HepG2 (cell line): ENCODE results near the gene ZNF318. TPM values are rescaled to one million over a fixed set of nuclear protein-coding genes. Genes with fewer than 3 reads are reported as not detected.

Experiments
- ATAC-seq: fragments of 200-7000 bp; cut with Tn5 transposase; 3 replicates; pipeline ENCODE4 v1.9.1; 2020; ENCODE audit warnings: mild to moderate bottlenecking, moderate library complexity
- BruUV-seq: library from RNA; stranded (reverse); fragments of 400-500 nt; replicated peaks from 2 replicates; lab custom pipeline; 2021; lab: Mats Ljungman, UMichigan
- CTCF ChIA-PET: fragments of 300-600 bp; formaldehyde crosslinking; extraction: SDS; loops from one replicate; lab custom pipeline; 2021; ENCODE audit warnings: low total read pairs, inconsistent platforms, low intra/inter-chr PET ratio; lab: Yijun Ruan, JAX
- POLR2A ChIA-PET: fragments of 350-600 bp; sonication (Branson Sonifier 250); formaldehyde crosslinking; loops from one replicate; lab custom pipeline; 2020; ENCODE audit warnings: antibody characterized with exemption, inconsistent platforms; lab: Yijun Ruan, JAX
- DNase-seq: peaks from one replicate; pipeline ENCODE4 v3.0.0-alpha.2; 2015; ENCODE audit warnings: low spot score
- FAIRE-seq: peaks from 3 replicates; lab custom pipeline; 2011; peaks lifted over from hg19 to GRCh38; lab: Jason Lieb, UNC
- H2AFZ ChIP-seq: one replicate; pipeline ENCODE4 v1.6.1; 2011; ENCODE audit warnings: low read length, inconsistent platforms
- H3K27ac ChIP-seq: fragments of 300-600 bp; 3 replicates; pipeline ENCODE4 v1.8.0; 2011; ENCODE audit warnings: mixed run types, mild to moderate bottlenecking, mixed read lengths, low read length, inconsistent platforms; ENCODE audit not compliant: insufficient read depth; ENCODE audit errors: extremely low read length
- H3K27me3 ChIP-seq, 2 experiments: fragments of 200-600 bp in 1 of 2; 2 replicates in 1 of 2; 3 replicates in 1 of 2; pipeline versions ENCODE4 v1.6.0 to v1.8.0; 2011; ENCODE audit warnings: low read length in 2 of 2, mild to moderate bottlenecking in 2 of 2, moderate library complexity in 2 of 2, inconsistent platforms in 1 of 2; ENCODE audit not compliant: insufficient read depth in 2 of 2, control insufficient read depth in 1 of 2
- H3K36me3 ChIP-seq, 2 experiments: fragments of 200-600 bp in 1 of 2; replicated peaks in 1 of 2; 2 replicates in 1 of 2; 3 replicates in 1 of 2; pipeline versions ENCODE4 v1.5.1 to v1.8.0; 2011; ENCODE audit warnings: low read length in 2 of 2, inconsistent platforms in 1 of 2; ENCODE audit not compliant: insufficient read depth in 2 of 2, control insufficient read depth in 1 of 2
- H3K4me1 ChIP-seq: 2 replicates; pipeline ENCODE4 v1.5.1; 2012; ENCODE audit warnings: low read length, inconsistent platforms; ENCODE audit not compliant: insufficient read depth
- H3K4me2 ChIP-seq: 2 replicates; pipeline ENCODE4 v1.6.0; 2011; ENCODE audit warnings: low read depth, low read length, inconsistent platforms
- H3K4me3 ChIP-seq, 3 experiments: fragments of 200-600 bp in 1 of 3; sonication (generic), shearing (Covaris generic) in 1 of 3; replicated peaks in 1 of 3; 2 replicates each; pipeline ENCODE4 v1.5.1; 2011 to 2016; ENCODE audit warnings: low read length in 3 of 3, inconsistent platforms in 2 of 3, low read depth in 2 of 3, mild to moderate bottlenecking in 2 of 3, control low read depth in 1 of 3, mixed read lengths in 1 of 3; ENCODE audit not compliant: insufficient read depth in 1 of 3
- H3K79me2 ChIP-seq: one replicate; pipeline ENCODE4 v1.6.1; 2011; ENCODE audit warnings: low read length, inconsistent platforms; ENCODE audit not compliant: insufficient read depth
- H3K9ac ChIP-seq: 2 replicates; pipeline ENCODE4 v1.6.0; 2011; ENCODE audit warnings: mild to moderate bottlenecking, low read depth, low read length, inconsistent platforms; ENCODE audit not compliant: insufficient read depth
- H3K9me3 ChIP-seq: 2 replicates; pipeline ENCODE4 v1.5.1; 2012; ENCODE audit warnings: mild to moderate bottlenecking, low read length
- H4K20me1 ChIP-seq: 2 replicates; pipeline ENCODE4 v1.6.0; 2011; ENCODE audit warnings: inconsistent platforms, mild to moderate bottlenecking, low read length, moderate library complexity; ENCODE audit not compliant: insufficient read depth
- AGO1 ChIP-seq: fragments of 200-400 bp; formaldehyde crosslinking; IDR thresholded peaks from 2 replicates; pipeline ENCODE4 v1.6.1; 2017; ENCODE audit warnings: mild to moderate bottlenecking, low read depth, low read length, moderate library complexity; ENCODE audit not compliant: poor library complexity, severe bottlenecking
- DNMT1 ChIP-seq: sonication (generic); formaldehyde crosslinking; IDR thresholded peaks from 2 replicates; pipeline ENCODE4 v1.5.1; 2020; ENCODE audit warnings: mild to moderate bottlenecking, missing genetic modification reagents
- KDM5B ChIP-seq: sonication (generic); formaldehyde crosslinking; IDR thresholded peaks from 2 replicates; pipeline ENCODE4 v1.4.0; 2020; ENCODE audit warnings: missing genetic modification reagents, mild to moderate bottlenecking, borderline replicate concordance
- WGBS: methylation state at CpG from one replicate; pipeline ENCODE4 v1.1.6; 2017; ENCODE audit warnings: low lambda C conversion rate; 5-methylcytosine and 5-hydroxymethylcytosine counted together
- in situ Hi-C: cut with HindIII; loops from 2 replicates; pipeline ENCODE4 v1.10.0; 2017; ENCODE audit warnings: low pct_unique_long_range_greater_than_20kb; ENCODE audit not compliant: extremely low pct_ligation_motif_present
- intact Hi-C: fragments of 100-400 bp; cut with micrococcal nuclease; formaldehyde crosslinking; loops from one replicate; pipeline ENCODE4 v1.10.0; 2022; ENCODE audit not compliant: unreplicated experiment
- polyA plus RNA-seq, 8 experiments: library from polyadenylated mRNA; depleted of rRNA in 3 of 8; stranded (reverse) in 7 of 8; unstranded in 1 of 8; fragments of >200 nt; fragmentation: Illumina TruSeq in 4 of 8; extraction: Trizol in 4 of 8; gene quantifications; 2 replicates each; pipeline versions ENCODE4 v1.2.1 to v1.2.3, GENCODE V29; 2011 to 2016; ENCODE audit warnings: low read depth in 4 of 8, missing spikeins in 1 of 8, mixed read lengths in 1 of 8; ENCODE audit not compliant: insufficient read depth in 1 of 8
- total RNA-seq, 5 experiments: library from RNA; depleted of rRNA; stranded (reverse); fragments of >200 nt; fragmentation: Illumina TruSeq; extraction: Trizol; gene quantifications; 2 replicates each; pipeline ENCODE4 v1.2.3, GENCODE V29; 2016; ENCODE audit warnings: low read depth in 1 of 5

ZNF318 gene
- total and polyA plus RNA-seq, 2 of the 13 experiments (the other 11 are each of a cell fraction or from before 2014, with no cell fraction given) = 13.0 to 14.5 TPM

DNA sequence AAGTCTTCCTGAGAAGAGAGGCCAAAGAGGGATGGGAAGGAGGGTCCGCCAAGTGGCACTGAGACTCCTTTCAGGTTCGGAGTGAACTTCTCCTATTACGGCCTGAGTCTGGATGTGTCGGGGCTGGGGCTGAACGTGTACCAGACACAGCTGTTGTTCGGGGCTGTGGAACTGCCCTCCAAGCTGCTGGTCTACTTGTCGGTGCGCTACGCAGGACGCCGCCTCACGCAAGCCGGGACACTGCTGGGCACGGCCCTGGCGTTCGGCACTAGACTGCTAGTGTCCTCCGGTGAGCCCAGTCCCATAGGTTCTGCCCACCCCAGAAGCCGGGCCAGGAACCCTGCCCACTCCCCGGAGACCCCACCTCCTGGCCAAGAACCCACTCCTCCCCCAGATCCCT is 67.3 kb downstream of the ZNF318 start:
- Histone ChIP-seq H4K20me1 (no peaks in the 10 kb centered on the region), H3K27me3 (no peaks in the 10 kb centered on the region), H3K36me3 (no peaks in the 10 kb centered on the region; a peak in 1 of 5 replicates), H3K4me1 (peaks cover 32% of the 10 kb centered on the region), H3K27ac (no peak overlapping the region), H3K4me2 (no peak overlapping the region), H3K4me3 (no peak overlapping the region), H3K9me3 (no peaks in the 10 kb centered on the region)
- intact Hi-C loops = no loop called here
- DNase-seq = no peak
- WGBS = 91% methylated on average over 9 of the region's 19 CpGs
- in situ Hi-C loops = no loop called here
- FAIRE-seq = no peak
- 0 out of 2 replicates have a peak, but pooled peaks have one; percentile 14 for TF ChIP-seq DNMT1
- TF ChIP-seq AGO1 = no peak
- TF ChIP-seq, all 625 proteins: peak for 1
- H2AFZ ChIP-seq = no peak overlapping the region
- H3K9ac ChIP-seq = no peak overlapping the region
- ChIA-PET CTCF (no interaction called here), POLR2A (no interaction called here)
- no peaks in the 10 kb centered on the region for H3K79me2 ChIP-seq
- BruUV-seq = no TSS peak
- ATAC-seq = no peak

DNA sequence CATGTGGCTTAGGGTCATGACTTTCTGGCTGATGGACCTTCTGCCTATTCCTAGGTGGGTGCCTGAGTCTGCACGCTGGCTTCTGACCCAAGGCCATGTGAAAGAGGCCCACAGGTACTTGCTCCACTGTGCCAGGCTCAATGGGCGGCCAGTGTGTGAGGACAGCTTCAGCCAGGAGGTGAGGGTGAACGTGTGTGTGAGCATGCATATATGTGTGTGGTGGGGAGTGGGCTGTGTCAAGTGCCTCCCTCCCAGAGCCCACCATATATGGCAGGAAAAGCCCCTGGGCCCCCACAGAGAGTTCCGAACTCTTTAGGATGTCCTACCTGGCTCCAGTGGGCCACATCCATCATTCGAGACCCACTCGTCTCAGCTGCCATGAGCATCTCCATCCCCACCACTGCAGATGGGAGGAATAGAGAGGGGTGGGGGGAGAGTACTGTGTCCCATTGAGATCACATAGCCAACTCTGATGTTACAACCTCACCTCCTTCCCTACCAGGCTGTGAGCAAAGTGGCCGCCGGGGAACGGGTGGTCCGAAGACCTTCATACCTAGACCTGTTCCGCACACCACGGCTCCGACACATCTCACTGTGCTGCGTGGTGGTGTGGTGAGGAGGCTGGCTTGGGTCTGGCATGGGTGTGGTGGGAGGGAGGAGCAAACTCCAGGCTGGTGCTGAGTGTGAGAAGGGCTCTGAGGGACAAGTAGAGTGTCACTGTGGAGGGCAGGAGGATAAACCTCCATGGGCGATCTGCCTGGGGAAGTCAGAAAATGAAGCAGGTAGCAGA is 68.2 kb downstream of the ZNF318 start:
- Histone ChIP-seq H3K4me1 (peaks cover 40% of the 10 kb centered on the region), H2AFZ (no peak overlapping the region), H3K27ac (no peak overlapping the region), H3K36me3 (no peaks in the 10 kb centered on the region; a peak in 1 of 5 replicates), H3K4me3 (no peak overlapping the region), H4K20me1 (no peaks in the 10 kb centered on the region), H3K79me2 (no peaks in the 10 kb centered on the region), H3K9ac (no peak overlapping the region), H3K9me3 (no peaks in the 10 kb centered on the region)
- no peak for DNase-seq
- ChIA-PET CTCF (no interaction called here), POLR2A (interaction anchor here (2.3 kb wide), 1 partner anchor 10 kb away, joined by 13 read pairs; no protein-coding TSS in a partner anchor)
- no peak for ATAC-seq
- whole genome bisulfite sequencing = 94% methylated on average over 15 of the region's 15 CpGs
- no peak for TF ChIP-seq KDM5B
- TF ChIP-seq, all 625 proteins: peak for 0
- Histone ChIP-seq H3K4me2 (no peak overlapping the region), H3K27me3 (no peaks in the 10 kb centered on the region)
- no peak for FAIRE-seq
- intact Hi-C loops = no loop called here
- no TSS peak for BruUV-seq
- in situ Hi-C loops = no loop called here
